G401.6 (cell line): ENCODE measurements around the gene DDAH2.
"Not testable (repeated sequence)": the region's sequence is repeated elsewhere in the genome, so short reads cannot be mapped to it uniquely, and the experiment has no call there.

Experiments used
- FAIRE-seq: peaks from 2 replicates; lab custom pipeline; 2012; peaks lifted over from hg19 to GRCh38; lab: Jason Lieb, UNC

Gene DDAH2

GRCh38 chr6:31712296-31712695 is 16.8 kb downstream of the DDAH2 start:
- FAIRE-seq = no peak

DNA sequence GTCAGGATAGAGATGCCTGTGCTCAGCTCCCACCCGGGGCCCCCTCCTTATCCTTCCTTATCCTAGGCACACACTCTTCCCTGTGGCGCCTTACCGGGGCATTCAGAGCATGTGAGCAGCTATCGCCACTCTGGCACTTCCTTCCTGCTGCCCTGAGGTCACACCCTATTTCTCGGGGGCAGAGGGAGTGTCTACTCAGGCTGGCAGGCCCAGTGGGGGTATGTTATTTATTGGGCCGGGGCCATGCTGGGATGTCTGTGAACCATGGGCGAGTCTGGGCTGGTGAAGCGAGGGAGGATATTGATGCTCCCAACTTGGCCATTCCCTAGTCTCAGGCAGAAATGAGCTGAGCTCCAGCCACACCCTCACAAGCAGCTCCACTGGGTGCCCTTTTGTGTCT is 17.9 kb downstream of the DDAH2 start:
- no peak for FAIRE-seq

DNA sequence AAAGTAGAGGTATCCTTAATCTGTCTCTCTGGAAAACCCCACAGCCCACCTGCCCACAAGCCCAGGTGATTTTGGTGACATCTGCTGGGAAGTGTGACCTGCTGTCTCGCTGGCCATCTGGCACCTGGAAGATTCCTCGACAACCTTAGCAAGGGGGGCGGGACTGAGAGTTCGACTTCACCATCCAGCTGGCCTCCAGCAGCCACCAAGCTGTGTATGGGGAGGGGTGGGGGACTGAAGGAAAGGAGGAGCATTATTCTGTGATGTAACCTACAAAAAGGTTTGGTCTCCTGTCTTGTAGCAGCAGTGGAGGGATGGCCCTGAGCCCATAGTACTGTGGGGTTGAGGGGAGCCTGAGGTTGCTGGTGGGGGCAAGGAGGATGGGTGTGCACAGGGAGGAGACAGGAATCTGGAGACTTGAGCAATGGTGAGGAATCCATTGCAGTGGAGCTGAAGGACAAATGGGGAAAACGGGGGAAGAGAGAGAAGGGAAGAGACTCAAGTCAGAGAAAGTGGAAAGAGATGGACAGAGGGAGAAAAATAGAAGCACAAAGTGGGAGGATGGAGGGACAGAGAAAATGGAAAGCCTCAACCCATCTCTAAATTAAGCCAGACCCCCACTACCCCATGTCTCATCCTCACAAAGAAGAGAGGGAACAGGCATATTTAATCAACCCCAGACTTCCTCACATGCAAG is 18.4 kb downstream of the DDAH2 start:
- FAIRE-seq = no peak

- FAIRE-seq = not testable (repeated sequence)
Measured at GRCh38 chr6:31709157-31709556, 19.9 kb downstream of the DDAH2 start.

DNA sequence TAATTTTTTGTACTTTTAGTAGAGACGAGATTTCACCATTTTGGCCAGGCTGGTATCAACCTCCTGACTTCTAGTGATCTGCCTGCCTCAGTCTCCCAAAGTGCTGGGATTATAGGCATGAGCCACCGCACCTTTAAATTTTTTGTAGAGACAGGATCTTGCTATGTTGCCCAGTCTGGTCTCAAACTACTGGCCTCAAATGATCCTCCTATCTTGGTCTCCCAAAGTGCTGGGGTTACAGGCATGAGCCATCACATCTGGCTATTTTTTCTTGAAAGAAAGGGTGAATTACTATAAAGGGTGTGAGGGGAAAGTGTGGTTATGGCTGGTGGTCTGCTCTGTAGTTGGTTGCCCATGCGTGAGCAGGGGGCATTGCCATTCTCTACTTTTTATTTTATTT is 20.9 kb downstream of the DDAH2 start:
- FAIRE-seq = no peak

- no peak for FAIRE-seq
Measured at GRCh38 chr6:31707701-31708100, 21.4 kb downstream of the DDAH2 start.

DNA sequence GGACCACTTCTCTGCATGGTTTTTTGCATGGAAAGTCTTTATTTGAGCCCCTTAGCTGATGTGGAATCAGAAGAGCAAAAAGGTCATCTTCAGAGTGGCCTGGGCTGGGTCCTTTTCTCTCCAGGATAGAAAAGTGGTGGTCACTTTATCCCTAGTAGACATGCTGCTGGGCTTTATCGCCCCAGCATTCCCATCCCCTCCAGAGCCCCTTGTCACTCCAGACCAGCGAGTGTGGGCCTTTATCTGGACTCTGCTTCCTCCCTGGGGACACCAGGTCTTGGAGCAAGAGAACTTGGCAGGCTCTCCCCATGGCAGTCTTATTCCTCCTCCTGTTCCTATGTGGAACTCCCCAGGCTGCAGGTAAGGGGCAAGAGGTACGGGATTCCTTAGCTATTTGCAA is 22.5 kb downstream of the DDAH2 start, which contains the start of gene LY6G6F:
TSS of gene LY6G6F (plus strand) at position 268 of the 400 bp plus-strand sequence. CDS start at position 309, 41 bp downstream.
- no peak for FAIRE-seq

GRCh38 chr6:31705931-31706330 is 23.2 kb downstream of the DDAH2 start:
- FAIRE-seq = no peak

GRCh38 chr6:31702819-31703716 is 26.0 kb downstream of the DDAH2 start, which contains the start of gene ABHD16A:
Gene ABHD16A, minus strand, starts transcription at chr6:31703324. Its CDS starts 43 bp downstream, at chr6:31703281.
- FAIRE-seq = peak; percentile 97

- no peak for FAIRE-seq
Measured at GRCh38 chr6:31702405-31702818, 26.7 kb downstream of the DDAH2 start.

GRCh38 chr6:31701666-31702404 is 27.3 kb downstream of the DDAH2 start:
- FAIRE-seq = no peak

DNA sequence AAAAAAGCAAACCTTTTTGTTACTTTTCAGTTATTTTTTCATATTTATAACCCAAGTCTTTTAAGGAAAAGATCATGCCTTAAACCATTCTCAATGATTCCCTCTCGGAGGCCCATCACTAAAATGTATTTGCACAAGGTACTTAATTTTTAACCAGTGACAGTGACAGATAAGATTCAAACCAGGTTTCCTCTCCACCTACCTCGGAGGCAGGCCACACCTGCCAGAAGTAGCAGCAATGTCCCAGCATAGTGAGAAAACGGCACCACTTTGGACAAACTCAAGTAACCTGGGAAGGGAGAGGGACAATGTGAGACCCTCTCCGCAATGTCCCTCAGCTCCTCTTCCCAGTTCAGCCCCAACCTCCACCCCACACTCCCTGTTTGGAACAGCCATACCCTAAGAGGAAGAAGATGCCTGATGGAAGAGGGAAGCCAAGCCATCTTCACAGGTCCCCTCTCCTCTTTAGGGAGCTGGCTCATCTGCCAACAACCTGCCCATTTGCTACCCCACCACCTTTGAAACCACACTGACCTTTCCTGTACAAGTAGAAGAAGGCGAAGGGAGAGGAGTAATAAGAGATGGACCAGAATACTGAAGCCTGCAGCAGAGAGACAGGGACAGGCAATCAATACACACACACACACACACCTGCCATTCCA is 28.2 kb downstream of the DDAH2 start:
- no peak for FAIRE-seq

- no peak for FAIRE-seq
Measured at GRCh38 chr6:31697555-31697954, 31.5 kb downstream of the DDAH2 start.

DNA sequence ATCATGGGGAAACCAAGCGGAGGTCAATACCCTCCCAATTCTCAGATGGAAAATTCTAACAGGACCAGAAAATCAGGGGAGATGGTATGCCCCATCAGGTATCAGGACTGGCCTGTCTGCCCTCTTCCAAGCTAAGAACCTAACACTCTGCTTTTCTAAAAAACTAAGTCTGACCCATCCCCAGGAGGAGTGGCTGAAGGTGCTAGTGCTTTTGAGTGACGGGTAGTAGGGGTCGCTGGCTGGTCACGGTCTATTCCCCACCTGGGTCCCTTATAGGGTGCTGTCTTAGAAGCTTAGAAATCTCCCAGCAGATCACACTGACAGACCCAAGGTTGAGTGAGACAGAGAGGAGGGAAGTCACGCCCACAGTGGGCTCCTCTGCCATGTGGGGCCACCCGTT is 35.6 kb downstream of the DDAH2 start:
- FAIRE-seq = no peak

GRCh38 chr6:31692886-31693285 is 36.2 kb downstream of the DDAH2 start:
- no peak for FAIRE-seq

- FAIRE-seq = no peak
Measured at GRCh38 chr6:31692353-31692752, 36.7 kb downstream of the DDAH2 start.

DNA sequence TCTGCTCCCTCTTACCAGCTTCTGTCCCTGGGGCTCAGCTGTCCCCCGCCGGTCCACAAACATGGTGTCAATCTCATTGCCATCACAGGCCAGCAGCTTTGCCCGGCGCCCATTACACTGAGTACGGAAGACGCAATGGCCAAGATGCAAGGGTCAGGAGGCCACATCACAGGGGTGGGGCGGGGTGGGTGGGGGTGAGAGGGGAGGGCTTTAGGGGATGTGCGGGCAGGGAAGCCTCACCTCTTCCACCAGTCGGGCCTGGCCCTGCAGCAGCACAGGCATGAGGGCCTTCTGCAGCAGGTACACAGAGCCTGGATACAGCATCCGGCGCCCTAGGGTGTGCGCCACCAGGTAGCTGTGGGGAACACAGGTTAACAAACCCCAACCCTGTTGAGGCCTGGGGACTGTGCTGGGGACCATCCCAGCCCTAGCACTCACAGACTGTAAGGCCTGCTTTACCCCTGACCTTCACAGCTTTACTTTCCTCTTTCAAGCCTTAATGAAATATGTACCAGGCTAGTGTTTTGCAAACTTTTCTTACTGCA is 37.5 kb downstream of the DDAH2 start:
- FAIRE-seq = no peak

GRCh38 chr6:31691078-31691463 is 38.0 kb downstream of the DDAH2 start:
- FAIRE-seq = no peak

- FAIRE-seq = no peak
Measured at GRCh38 chr6:31690231-31691077, 38.6 kb downstream of the DDAH2 start.

- no peak for FAIRE-seq
Measured at GRCh38 chr6:31689249-31690110, 39.6 kb downstream of the DDAH2 start.
